KMS-11 (cell line): ENCODE measurements around the gene APOL2.

Source experiments
- H2AFZ ChIP-seq: fragments of 200-600 bp; sonication (generic); 2 replicates; pipeline ENCODE4 v1.6.1; 2016; ENCODE audit warnings: antibody characterized with exemption, mixed run types, low read depth
- H3K27ac ChIP-seq: fragments of 200-600 bp; sonication (generic); 2 replicates; pipeline ENCODE4 v1.6.1; 2016; ENCODE audit warnings: mild to moderate bottlenecking, mixed run types
- H3K27me3 ChIP-seq: fragments of 200-600 bp; sonication (generic); 2 replicates; pipeline ENCODE4 v1.6.1; 2017; ENCODE audit warnings: mild to moderate bottlenecking, low read depth, mixed run types, moderate library complexity; ENCODE audit not compliant: insufficient read depth
- H3K36me3 ChIP-seq: fragments of 200-600 bp; sonication (generic); 2 replicates; pipeline ENCODE4 v1.6.1; 2017; ENCODE audit warnings: mild to moderate bottlenecking, mixed run types; ENCODE audit not compliant: insufficient read depth
- H3K4me1 ChIP-seq: fragments of 200-600 bp; sonication (generic); 2 replicates; pipeline ENCODE4 v1.6.1; 2016; ENCODE audit warnings: mild to moderate bottlenecking, low read depth, mixed run types; ENCODE audit not compliant: poor library complexity, severe bottlenecking
- H3K4me2 ChIP-seq: fragments of 200-600 bp; sonication (generic); 2 replicates; pipeline ENCODE4 v1.7.0; 2016; ENCODE audit warnings: mild to moderate bottlenecking, mixed run types
- H3K4me3 ChIP-seq: fragments of 200-600 bp; sonication (generic); IDR thresholded peaks from 2 replicates; pipeline ENCODE4 v1.6.1; 2017; ENCODE audit warnings: low read depth, low read length, mixed read lengths; ENCODE audit not compliant: insufficient read depth
- H3K79me2 ChIP-seq: fragments of 200-600 bp; sonication (generic); 2 replicates; pipeline ENCODE4 v1.6.1; 2016; ENCODE audit warnings: low read depth, mixed run types; ENCODE audit not compliant: insufficient read depth
- H3K9ac ChIP-seq: fragments of 200-600 bp; sonication (generic); 2 replicates; pipeline ENCODE4 v1.6.1; 2016; ENCODE audit warnings: mild to moderate bottlenecking, mixed run types
- H4K20me1 ChIP-seq: fragments of 200-600 bp; sonication (generic); 2 replicates; pipeline ENCODE4 v1.6.1; 2016; ENCODE audit warnings: mild to moderate bottlenecking, mixed run types; ENCODE audit not compliant: insufficient read depth
- TF ChIP-seq, protein P1 (sequence below): fragments of 200-600 bp; sonication (generic); conservative IDR thresholded peaks from 2 replicates; pipeline ENCODE4 v1.6.1; 2017; ENCODE audit warnings: low read depth, mild to moderate bottlenecking, antibody characterized with exemption, low read length, moderate library complexity, mixed read lengths

The APOL2 gene

DNA sequence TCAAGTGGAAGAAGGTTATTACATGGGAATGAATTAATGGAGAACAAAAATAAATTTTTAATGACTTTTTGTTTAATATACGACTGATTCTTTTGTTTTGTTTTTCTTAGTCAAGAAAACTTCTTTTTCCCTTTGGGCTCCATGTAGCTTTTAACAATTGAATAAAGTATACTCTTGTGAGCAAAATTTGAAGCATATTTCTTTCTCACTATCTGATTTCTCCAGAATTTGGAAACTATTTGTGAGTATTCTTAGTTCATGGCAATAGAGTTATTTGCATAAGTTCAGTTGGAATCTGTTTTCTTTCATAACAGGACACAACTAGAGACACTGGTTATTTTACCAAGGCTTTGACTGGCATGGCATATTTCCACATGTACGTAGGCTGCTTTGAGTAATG lies 9.8 kb upstream of the APOL2 start:
- Histone ChIP-seq H3K9ac (no peak overlapping the region), H3K4me2 (no peak overlapping the region), H3K79me2 (no peaks in the 10 kb centered on the region), H3K36me3 (no peaks in the 10 kb centered on the region), H3K4me3 (no peak overlapping the region), H4K20me1 (no peaks in the 10 kb centered on the region), H2AFZ (no peak overlapping the region), H3K27ac (no peak overlapping the region), H3K27me3 (no peaks in the 10 kb centered on the region), H3K4me1 (peaks cover 18% of the 10 kb centered on the region)
- TF ChIP-seq, protein P1, sequence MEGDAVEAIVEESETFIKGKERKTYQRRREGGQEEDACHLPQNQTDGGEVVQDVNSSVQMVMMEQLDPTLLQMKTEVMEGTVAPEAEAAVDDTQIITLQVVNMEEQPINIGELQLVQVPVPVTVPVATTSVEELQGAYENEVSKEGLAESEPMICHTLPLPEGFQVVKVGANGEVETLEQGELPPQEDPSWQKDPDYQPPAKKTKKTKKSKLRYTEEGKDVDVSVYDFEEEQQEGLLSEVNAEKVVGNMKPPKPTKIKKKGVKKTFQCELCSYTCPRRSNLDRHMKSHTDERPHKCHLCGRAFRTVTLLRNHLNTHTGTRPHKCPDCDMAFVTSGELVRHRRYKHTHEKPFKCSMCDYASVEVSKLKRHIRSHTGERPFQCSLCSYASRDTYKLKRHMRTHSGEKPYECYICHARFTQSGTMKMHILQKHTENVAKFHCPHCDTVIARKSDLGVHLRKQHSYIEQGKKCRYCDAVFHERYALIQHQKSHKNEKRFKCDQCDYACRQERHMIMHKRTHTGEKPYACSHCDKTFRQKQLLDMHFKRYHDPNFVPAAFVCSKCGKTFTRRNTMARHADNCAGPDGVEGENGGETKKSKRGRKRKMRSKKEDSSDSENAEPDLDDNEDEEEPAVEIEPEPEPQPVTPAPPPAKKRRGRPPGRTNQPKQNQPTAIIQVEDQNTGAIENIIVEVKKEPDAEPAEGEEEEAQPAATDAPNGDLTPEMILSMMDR = no peak

DNA sequence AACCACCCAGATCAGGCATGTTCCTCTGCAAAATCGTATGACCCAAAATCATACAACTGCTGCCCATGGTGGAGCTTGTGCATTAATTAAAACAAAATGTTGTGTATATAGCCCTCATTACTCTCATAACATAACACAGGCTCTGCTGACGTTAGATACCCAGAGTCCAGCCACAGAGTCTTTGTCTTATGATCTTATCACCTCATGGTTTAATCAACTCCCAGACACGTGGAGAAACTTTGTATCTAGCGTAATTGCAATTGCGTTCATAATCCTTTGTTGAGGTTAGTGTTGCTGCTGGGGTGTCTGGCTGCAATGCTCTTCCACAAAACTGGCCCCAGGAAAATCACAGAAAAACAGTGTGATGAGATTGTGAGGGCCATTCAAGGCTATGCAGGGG lies 8.6 kb upstream of the APOL2 start:
- Histone ChIP-seq H3K4me3 (no peak overlapping the region), H2AFZ (no peak overlapping the region), H3K79me2 (no peaks in the 10 kb centered on the region), H3K36me3 (no peaks in the 10 kb centered on the region), H3K4me1 (peaks cover 6% of the 10 kb centered on the region), H3K4me2 (no peak overlapping the region), H3K27ac (no peak overlapping the region), H3K9ac (no peak overlapping the region), H4K20me1 (no peaks in the 10 kb centered on the region), H3K27me3 (no peaks in the 10 kb centered on the region)
- TF ChIP-seq, protein P1 = no peak

DNA sequence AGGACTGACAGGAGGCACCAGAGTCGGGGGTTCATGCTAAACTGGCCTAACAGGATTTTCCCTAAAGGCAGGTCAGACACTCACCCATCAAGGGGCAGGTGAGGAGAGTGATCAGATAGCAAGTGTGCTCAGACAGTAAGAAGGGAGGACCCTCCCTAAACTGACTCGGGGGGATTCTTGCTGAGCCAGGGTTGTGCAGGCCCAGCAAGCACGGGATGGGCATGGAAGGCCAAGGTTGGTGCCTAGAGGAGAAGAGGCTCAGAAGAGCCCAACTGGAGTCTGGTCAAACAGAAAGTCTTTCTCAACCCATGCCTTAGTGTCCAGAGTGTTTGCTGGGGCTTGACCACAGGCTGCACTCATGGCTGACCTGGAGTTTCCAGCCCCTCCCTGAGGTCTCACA lies 7.4 kb upstream of the APOL2 start:
- no peak overlapping the region for H3K4me2 ChIP-seq

DNA sequence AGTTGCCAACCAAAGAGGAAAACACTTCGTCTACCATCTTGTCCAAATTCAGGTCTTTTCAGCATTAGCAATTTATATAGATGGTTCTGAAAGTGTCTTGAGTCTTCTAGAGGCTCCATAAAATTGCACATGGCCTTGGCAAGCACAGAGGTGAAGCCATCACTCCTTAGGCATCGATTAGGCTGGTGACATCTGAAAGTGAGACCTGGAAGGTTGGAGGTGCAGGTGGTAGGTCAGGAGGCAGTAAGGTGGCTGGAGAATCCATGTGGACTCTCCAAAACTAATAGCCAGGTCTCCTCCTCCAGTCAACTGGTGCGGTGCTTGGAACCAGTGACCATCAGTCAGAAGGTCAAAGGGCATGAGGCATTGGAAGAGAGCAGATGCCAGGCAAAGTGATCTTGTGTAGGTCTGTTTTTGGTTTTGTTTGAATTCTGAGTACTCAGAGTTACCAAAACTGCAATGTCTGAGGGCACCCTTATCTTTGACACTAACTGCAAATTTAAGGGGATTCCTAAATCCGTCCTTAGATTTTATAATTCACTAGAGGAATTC lies 6.6 kb upstream of the APOL2 start:
- H2AFZ ChIP-seq = no peak overlapping the region
- no peaks in the 10 kb centered on the region for H4K20me1 ChIP-seq
- H3K27me3 ChIP-seq = no peaks in the 10 kb centered on the region
- no peak overlapping the region for H3K27ac ChIP-seq
- no peaks in the 10 kb centered on the region for H3K4me1 ChIP-seq
- H3K4me2 ChIP-seq = no peak overlapping the region
- H3K79me2 ChIP-seq = no peaks in the 10 kb centered on the region
- TF ChIP-seq, protein P1 = no peak
- no peaks in the 10 kb centered on the region for H3K36me3 ChIP-seq
- H3K9ac ChIP-seq = no peak overlapping the region
- no peak overlapping the region for H3K4me3 ChIP-seq

More for the DNA sequence above, 7.4 kb upstream of the APOL2 start:
- TF ChIP-seq, protein P1 = no peak
- Histone ChIP-seq H3K36me3 (no peaks in the 10 kb centered on the region), H3K79me2 (no peaks in the 10 kb centered on the region), H4K20me1 (no peaks in the 10 kb centered on the region), H2AFZ (no peak overlapping the region), H3K9ac (no peak overlapping the region), H3K27me3 (no peaks in the 10 kb centered on the region), H3K4me1 (no peaks in the 10 kb centered on the region), H3K27ac (no peak overlapping the region), H3K4me3 (no peak overlapping the region)
